GM21515 (cell line): ENCODE data around the gene CARF.
"Not testable (repeated sequence)": the region's sequence is repeated elsewhere in the genome, so short reads cannot be mapped to it uniquely, and the experiment has no call there.

Experiments
- ATAC-seq: cut with Tn5 transposase; IDR thresholded peaks from one replicate; pipeline ENCODE4 v1.9.1; 2021; ENCODE audit not compliant: unreplicated experiment

Gene CARF, protein sequence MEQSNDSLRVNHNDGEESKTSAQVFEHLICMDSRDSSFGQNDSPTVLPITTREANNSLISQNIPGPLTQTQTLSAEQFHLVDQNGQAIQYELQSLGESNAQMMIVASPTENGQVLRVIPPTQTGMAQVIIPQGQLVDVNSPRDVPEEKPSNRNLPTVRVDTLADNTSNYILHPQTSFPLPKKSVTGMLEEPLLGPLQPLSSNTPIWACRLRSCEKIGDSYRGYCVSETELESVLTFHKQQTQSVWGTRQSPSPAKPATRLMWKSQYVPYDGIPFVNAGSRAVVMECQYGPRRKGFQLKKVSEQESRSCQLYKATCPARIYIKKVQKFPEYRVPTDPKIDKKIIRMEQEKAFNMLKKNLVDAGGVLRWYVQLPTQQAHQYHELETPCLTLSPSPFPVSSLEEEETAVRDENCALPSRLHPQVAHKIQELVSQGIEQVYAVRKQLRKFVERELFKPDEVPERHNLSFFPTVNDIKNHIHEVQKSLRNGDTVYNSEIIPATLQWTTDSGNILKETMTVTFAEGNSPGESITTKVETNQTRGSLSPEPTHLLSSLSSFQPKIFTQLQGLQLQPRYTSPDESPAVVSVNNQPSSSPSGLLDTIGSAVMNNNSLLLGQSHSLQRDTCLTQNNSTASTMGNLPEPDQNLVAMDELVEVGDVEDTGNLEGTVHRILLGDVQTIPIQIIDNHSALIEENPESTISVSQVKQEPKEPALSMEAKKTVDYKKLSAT

DNA sequence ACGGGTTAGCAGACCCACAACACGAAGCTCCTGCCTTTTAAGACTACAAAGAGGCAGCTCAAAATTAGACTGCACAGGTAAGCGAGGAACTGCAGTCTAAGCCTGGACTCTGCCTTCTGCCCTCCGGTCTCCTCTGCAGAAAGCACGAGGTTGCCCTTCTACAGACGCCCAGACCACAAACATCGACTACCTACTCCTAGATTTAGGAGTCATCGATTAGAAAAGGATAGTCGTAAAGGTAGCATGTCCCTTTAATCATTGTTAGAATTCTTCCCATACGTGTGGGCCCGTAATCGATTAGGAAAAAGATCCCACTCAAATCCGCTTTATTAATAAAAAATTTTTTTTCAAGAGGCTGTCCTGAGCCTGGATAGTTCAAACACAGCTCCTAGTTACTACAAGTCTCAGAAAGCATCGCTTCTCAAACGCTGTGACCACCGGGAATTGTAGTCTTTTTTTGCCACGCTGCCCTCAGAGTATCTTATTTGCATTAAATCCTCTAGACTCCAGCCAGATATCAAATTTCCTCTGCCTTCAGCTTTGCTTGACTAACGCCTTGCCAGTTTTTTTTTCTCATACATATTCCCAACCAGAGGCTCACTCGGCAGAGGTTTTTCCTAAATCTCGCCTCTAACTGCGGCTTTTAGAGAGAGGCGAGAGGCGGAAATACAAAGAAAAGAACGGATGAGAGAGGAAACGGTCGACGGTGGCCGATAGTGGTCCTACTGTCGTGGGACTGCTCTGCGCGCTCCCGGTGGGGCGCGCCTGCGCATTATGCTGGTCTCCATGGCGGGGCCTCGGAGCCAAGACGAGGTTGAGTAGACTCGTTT lies at the start of gene CARF, which contains the start of gene WDR12:
Gene CARF (plus strand): TSS at position 764 of the 830 bp plus-strand sequence. CDS start 29,628 bp downstream, outside the sequence.
Gene WDR12 (minus strand): TSS at position 162 of the 830 bp plus-strand sequence. CDS start 197 bp downstream, outside the sequence.
- ATAC-seq: peak; percentile 71

DNA sequence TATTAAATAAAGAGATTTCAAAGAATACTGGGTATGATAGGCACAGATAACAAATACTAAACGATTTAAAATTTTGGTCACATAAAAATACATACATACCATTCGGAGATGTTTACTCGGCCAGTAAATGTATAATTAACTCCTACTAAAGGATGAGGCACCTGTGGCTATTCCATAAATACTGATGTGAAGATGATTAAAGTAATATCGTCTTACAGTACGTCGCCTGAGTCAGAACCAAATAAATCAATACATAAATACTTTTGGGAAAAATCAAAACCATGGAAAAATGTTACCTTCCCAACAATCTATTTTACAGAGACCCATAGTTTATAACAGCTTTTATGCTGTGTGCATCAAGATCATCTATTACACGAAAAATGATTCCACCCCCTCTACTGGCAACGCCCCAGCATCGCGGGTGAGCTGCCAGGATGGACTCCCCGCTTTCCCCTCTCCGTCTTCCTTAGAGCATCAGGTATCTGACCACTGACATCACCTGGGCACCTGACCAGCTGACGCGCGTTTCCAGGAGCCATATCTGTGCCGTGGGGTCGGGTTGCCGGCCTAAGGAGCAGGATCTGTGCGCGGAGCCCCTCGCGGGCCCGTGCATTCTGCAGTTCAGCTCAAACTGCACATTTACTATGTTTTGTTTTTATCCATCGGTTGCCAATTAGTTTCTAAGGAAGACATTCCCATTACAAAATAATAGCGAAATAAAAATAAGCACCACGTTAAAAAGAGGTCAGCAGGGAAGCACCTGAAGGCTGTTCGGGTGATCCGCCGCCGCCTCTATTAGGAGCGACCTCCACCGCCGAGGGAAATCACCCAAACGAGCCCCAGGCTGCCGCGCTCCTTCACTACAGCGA lies 41.4 kb upstream of the CARF start:
- peak; percentile 72 for ATAC-seq

DNA sequence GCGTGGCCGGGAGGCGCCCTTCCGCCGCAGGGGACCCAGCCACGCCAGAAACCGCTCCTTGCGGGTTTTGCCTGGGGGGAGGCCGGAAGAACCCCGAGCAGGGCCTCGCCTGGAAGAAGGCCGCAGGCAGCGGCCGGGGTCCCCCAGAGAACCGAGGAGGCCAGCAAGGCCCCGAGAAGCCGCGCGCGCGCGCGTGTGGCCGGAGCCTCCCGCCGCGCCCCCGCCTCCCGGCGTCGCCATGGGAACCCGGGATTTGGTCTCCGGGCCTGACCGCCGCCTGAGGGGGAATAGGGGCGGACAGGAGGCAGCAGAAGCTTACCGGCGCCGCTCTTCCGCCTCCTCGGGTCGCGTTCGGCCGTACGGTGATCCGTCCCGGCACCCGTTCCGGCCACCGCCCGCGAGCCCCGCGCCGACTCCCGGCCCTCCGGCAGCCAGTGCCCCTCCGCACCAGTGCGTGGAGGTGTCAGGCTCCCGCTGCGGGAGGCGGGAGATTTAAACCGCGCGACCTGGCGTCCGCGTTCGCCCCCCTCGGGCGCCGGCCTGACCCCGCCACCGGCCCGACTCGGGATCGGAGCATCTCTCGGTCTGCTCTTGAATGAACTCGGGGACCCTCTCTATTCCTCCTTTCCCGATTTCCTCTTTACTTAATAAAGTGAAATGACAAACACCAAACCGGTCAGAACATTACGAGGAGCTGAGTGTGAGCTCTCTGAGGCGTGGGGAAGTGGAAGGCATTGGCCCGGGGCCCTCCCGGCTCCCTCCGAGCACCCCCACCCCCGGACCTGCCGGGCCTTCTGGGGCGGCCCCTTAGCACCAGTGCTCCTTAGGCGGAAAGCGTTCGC lies 40.6 kb upstream of the CARF start, which contains the start of gene ICA1L:
Gene ICA1L (minus strand): TSS at position 467 of the 842 bp plus-strand sequence. CDS start 42,757 bp downstream, outside the sequence.
- ATAC-seq: peak; percentile 51

DNA sequence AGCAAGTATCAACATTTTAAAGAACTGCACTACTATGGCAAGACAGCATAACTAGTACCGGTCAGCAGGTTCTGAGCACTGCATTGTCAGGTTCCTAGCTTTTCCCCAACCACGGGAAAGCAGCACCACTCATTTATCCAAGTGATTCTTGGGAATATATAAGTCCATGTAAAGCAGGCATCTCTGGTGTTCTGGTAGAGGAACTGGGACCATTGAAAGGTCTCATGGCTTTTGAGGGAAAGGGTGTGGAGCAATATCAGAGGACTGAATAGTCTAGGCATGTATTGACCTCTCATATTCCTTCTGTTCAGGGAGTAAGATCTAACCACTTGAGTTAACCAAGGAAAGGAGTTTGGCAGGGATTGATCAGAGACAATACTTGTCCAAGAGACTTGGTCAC lies 34.4 kb upstream of the CARF start:
- no peak for ATAC-seq

DNA sequence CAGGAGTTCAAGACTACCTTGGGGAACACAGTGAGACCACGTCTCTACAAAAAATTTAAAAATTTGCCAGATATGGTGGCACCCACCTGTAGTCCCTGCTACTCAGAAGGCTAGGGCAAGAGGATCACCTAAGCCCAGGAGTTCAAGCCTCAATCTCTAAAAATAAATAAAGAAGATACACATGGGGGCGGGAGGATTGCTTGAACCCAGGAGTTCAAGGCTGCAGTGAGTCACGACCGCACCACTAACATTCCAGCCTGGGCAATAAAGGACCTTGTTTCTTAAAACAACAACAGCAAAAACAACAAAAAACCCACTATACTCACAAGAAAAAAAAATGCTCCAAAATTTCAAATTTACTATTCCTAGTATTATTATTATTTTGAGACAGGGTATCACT lies 30.5 kb upstream of the CARF start:
- ATAC-seq: no peak

DNA sequence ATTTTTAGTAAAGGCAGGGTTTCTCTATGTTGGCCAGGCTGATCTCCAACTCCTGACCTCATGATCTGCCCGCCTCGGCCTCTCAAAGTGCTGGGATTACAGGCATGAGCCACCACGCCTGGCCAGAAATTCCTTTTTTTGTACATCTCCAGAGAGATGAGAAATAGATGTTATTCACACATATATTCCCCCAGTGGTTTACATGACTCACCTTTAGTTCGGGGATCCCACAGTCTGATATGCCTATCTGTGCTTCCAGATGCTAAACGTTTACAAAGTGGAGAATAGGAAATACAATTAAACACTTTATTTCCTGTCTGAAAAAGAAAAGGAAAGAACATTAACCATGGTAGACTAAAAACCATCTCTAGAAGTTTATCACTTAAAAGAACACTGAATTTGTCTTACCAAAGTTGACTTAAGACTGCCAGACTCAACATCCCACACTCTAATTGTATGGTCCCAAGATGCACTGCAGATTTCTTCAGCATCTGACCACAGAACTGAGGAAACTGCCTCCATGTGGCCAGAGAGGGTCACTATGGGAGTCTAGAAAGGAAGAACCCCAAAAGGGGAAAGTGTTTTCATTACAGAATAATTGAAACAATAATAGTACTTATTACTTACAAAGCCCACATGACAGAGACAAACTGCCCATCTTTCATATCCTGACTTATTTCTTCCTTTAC lies 27.9 kb upstream of the CARF start:
- ATAC-seq: no peak

DNA sequence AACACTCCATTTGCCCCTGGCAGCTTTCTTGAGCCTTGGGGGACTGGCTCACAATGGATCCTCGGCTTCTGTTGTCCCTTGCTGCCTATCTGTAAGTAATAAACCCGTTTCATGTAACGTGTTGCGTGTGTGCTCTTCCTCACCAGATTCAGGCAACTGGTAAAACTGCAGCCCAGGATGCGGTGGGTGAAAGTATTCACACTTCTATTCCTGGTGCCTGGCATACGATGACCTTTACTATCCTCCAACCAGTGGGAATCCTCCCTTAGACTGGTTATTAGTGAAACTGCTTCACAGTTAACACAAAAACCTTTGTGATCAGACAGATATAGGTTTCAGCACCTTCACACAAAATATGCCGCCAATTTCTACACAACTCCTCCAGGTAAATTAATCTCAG lies 26.9 kb upstream of the CARF start:
- no peak for ATAC-seq

DNA sequence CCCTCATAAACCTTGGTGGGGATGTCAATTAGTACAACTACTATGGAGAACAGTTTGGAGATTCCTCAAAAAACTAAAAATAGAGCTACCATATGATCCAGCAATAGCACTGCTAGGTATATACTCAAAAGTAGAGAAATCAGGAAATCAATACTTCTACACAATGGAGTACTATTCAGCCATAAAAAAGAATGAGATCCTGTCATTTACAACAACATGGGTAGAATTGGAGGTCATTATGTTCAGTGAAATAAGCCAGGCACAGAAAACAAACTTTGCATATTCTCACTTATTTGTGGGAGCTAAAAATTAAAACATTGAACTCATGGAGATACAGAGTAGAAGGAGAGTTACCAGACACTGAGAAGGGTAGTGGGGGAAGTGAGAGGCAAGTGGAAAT lies 6.6 kb upstream of the CARF start:
- not testable (repeated sequence) for ATAC-seq

DNA sequence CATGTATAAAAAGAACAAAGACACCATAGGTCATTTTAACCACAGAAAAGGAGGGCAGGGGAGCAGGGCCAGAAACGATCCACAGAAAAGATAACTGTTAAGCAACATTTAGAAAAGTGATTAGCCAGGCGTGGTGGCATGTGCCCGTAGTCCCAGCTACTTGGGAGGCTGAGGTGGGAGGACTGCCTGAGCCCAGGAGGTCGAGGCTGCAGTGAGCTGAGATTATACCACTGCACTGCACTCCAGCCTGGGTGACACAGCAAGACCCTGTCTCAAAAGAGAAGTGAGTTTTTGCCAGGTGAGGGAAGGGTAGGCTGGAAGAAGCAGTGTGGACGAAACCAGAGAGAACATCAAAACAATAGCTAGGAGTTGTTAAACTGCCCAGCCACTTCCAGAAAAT lies 3.9 kb upstream of the CARF start:
- no peak for ATAC-seq

DNA sequence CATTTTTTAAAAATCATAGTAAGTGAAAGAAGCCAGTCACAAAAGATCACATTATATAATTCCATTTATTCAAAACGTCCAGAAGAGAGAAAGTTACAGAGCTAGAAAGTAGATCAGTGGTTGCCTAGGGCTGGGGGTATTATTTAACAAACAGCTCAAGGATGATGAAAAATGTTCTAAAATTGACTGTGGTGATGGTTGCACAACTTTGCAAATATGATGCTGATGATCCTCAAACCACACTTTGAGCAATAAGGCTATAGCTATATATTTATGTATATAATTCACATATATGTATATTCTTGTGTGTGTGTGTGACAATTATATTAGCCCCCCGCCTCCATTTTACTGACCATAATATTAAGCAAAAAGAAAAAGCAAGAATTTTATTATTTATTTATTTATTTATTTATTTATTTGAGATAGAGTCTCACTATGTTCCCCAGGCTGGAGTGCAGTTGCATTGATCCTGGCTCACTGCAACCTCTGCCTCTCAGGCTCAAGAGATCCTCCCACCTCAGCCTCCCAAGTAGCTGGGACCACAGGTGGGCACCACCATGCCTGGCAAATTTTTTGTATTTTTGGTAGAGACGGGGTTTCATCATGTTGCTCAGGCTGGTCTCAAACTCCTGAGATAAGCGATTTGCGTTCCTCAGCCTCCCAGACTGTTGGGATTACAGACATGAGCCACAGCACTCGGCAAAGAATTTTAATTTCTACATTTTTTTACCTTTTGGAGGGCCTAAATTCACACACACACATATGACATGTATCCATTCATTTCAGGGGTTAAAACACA lies 2.5 kb upstream of the CARF start:
- ATAC-seq: no peak

DNA sequence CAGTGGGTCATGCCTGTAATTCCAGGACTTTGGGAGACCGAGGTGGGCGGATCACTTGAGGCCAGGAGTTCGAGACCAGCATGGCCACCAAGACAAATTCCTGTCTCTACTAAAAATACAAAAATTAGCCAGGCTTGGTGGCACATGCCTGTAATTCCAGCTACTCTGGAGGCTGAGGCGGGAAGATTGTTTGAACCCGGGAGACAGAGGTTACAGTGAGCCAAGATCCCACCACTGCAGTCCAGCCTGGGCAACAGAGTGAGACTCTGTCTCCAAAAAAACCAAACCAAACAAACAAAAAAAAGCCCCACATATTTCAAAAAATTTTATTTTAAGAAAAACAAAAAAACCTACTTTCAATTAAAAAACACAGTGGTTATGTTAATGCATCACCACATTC lies 1.8 kb upstream of the CARF start:
- ATAC-seq: not testable (repeated sequence)

DNA sequence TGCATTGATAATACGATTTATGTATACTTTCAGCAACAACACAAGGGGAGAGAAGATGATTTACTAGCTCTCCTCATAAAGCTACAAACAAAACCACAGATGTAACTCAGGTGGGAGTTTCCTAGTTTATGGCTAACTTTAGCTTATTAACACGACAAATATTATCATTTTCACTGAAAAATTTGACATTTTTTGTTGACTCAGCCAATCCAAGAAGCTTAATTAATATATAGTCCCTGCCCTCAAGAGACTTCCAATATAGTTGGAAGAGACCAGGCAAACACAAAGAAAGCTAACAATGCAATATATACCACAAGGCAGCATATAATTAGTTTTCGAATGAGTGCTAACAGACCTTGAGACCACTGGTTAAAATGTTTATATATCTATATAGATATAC lies 1.4 kb upstream of the CARF start:
- ATAC-seq: no peak

DNA sequence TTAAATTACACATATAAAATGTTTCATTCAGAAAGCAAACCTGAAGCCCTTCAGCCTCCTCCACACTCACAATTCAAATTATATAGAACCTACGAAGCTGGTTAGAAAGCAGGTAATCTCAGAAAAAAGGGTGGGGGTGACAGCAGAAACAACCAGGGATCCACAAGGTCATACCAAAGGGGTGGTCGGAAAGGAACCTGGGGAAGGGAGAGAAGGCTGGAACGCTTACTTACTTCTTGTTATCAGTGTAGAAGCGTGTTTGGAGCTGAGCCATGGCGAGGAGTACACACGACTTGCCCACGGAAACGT lies 918 bp upstream of the CARF start:
- ATAC-seq: peak; percentile 12

DNA sequence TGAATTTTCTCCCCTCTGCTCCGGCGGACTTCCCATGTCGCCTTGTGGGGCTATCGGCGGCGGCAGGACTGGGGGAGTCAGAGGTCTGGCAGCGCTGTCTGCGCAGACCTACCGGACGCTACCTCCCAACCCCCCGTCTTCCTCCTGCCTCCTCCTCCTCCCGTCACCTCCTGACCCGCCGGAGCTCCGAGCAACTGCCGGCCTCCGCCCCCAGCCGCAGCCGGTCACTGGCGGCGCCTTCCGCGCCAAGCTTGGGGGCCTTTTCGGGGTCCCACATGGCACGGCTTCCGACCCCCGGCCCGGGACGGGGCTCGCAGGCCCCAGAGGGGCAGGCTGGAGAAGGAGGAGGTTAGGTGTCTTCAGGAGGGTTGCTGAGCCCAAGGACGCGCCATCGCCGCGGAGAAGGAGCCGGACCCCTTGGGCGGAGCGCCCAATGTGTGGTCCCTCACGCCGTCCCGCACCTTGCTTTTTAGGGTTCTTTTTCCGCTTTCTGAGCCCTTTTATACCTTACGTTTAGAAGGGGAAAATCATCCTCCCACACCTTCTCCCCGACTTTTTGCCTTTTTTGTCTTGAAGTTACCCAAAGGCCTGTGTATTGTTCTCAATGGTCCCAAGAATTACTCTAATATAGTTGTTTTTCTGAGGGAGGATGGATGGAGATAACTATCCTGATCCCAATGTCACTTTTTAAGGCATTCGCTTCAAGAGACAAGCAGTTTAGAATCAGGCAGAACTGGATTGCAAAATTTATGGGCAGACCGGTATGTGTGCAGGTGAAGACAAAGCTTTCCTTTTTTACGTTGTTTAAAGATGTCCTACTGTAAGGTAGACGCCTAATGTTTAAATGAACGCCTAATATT lies 497 bp downstream of the CARF start:
- peak; percentile 55 for ATAC-seq

DNA sequence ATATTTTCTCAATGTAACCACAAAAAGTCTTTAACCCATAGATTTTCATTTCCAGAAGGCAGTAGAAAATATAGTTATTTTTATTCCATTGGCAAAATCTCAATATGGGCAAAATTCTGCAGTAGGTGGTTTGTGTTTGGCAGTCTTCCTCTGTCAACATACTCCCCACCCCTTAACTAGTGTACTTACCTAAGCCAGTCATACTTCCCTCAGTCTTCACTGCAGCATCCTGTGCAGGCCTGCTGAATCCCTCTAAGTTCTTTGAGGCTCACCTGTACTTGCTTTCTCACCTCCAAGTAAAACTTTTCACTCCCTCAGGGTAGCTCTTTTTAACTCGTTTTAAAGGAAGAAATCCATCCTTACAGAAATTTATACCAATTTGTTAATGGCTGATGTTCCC lies 6.8 kb downstream of the CARF start:
- ATAC-seq: no peak

DNA sequence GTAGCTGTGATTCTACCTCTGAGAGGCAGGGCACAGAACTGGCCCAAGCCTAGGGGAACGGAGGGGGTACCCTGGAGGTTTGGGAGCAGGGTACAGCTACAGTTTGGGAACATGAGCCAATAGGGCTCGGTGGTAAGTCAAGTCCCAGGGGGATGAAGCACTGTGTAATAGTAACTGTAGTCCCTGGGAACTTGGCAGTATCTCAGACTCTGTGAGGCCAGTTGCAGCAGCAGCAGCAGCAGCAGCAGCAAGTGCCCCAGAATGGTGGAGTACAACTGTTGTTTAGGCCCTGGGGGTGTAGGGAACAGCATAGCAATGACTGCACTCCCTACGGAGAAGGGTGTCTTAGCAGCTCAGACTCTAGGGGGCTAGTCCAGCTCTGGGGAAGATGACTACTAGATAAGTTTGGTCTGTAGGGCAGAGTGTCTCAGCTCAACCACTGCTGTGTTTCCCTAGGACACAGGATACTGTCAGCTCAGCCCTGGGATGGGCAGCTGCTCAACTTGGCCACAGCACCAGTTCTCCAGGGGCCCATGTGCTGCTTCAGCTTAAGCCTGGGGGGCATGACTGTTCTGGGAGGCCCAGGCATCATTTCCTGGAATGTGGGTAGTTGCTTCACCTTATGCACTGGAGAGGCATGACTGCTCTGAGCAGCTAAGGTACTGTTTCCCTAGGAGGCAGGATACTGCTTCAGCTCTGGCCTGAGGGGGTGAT lies 20.5 kb downstream of the CARF start:
- ATAC-seq: no peak

DNA sequence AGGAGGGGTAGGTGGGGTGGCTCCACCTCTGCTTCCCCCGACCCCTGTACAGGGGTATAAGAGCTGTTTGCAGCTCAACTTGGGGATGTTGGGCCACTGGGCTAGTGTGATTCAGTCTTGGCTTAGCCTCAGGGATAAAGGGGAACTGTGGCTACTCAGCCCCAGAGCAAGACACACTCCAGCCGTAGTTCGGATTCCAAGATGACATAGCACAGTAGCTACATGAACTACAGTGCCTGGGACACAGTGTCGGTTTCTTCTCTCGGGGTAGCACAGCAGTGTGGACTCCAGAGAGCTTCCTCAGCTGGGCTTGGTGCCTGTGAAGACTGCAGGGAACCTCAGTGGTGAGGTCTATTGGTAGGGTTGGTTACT lies 21.1 kb downstream of the CARF start:
- no peak for ATAC-seq
